ENCODE results near the gene MAST4.

DNA sequence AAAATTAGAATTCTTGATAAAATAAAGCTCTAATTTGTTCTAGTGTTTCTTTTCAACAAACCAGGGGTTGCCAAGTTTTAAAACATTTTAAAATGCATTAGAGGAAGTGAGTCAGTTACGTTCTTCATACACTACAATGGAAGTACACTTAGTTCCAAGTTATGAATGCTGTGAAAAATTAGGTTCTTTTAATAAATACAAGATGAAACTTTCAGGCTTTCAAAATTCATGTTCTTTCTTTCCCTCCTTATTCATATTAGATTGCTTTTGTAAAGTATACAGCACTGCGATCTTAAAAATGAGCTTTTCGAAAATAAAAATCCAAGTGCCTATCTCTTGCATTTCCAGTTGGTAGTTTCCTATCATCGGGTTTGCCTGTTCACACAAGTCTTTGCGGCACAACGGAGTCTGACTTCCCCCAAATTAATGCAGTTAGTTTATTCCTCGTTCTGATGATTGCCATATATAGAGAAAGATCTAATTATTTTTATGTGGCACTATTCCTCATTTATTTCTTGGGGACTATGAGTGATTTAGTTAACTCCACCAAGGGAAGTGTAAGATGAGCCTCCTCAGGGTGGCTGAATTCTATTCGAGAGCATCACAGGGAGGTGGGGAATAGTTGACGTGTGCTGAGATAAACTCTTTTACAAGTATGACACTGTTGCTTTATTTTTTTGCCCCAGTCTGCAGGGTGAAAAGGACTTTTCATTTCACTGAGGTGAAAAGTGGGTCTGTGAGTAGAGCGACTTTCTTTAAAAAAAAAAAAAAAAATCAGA, 362.2 kb downstream of the MAST4 start:
- TF ChIP-seq POLR2A (IDR thresholded peaks at IDR 0.05; ENCODE audit: low read depth, low read length) (no peak), TAF1 (IDR thresholded peaks at IDR 0.05; ENCODE audit: low read depth, low read length) (no peak), PAX5 (IDR thresholded peaks at IDR 0.05; ENCODE audit: insufficient read depth, low read length, severe bottlenecking) (no peak), POLR2AphosphoS5 (IDR thresholded peaks at IDR 0.05; ENCODE audit: low read depth, low read length) (no peak)

All from GM12891 (cell line).